ENCODE data around the gene SMAD9. TPM values are rescaled to one million over a fixed set of nuclear protein-coding genes. Genes with fewer than 3 reads are reported as not detected.

The SMAD9 gene
- total RNA-seq, 4 donors from 2014 or later, result 0.98 to 4.1 (median 2.1) TPM

GRCh38 chr13:36921631-36922301 is 1.7 kb upstream of the SMAD9 start:
- no peak for DNase-seq (ENCODE audit: low spot score in 2 of 2)
- no peak overlapping the region for H3K4me3 ChIP-seq
- WGBS, result 68% methylated on average over 10 of the region's 10 CpGs
- H3K27me3 ChIP-seq, result no peaks in the 10 kb centered on the region
- no peak overlapping the region for H3K27ac ChIP-seq
- H3K4me1 ChIP-seq, result peaks cover 8% of the 10 kb centered on the region
- H3K36me3 ChIP-seq, result no peaks in the 10 kb centered on the region
- TF ChIP-seq POLR2AphosphoS5 (IDR thresholded peaks at IDR 0.05), result no peak
- no peak for TF ChIP-seq EP300 (IDR thresholded peaks at IDR 0.05)
- TF ChIP-seq CTCF (IDR thresholded peaks at IDR 0.05), result no peak
- TF ChIP-seq POLR2A (IDR thresholded peaks at IDR 0.05), result no peak
- no peaks in the 10 kb centered on the region for H3K9me3 ChIP-seq

GRCh38 chr13:36920616-36921185 is 663 bp upstream of the SMAD9 start:
- WGBS, result 54% methylated on average over 9 of the region's 9 CpGs

GRCh38 chr13:36919171-36919832 is 736 bp downstream of the SMAD9 start:
- H3K27ac ChIP-seq, result peak overlapping the region; percentile 46
- DNase-seq (ENCODE audit: low spot score in 2 of 2), result no peak
- no peaks in the 10 kb centered on the region for H3K36me3 ChIP-seq
- no peaks in the 10 kb centered on the region for H3K27me3 ChIP-seq
- peaks cover 8% of the 10 kb centered on the region for H3K4me1 ChIP-seq
- peak overlapping the region; percentile 74 for H3K4me3 ChIP-seq
- no peaks in the 10 kb centered on the region for H3K9me3 ChIP-seq
- TF ChIP-seq POLR2AphosphoS5 (IDR thresholded peaks at IDR 0.05) (no peak), EP300 (IDR thresholded peaks at IDR 0.05) (no peak), POLR2A (IDR thresholded peaks at IDR 0.05) (no peak), CTCF (IDR thresholded peaks at IDR 0.05) (no peak)
- under 1% methylated on average over 26 of the region's 51 CpGs for WGBS

More at GRCh38 chr13:36920616-36921185, 663 bp upstream of the SMAD9 start:
- Histone ChIP-seq H3K36me3 (no peaks in the 10 kb centered on the region), H3K27ac (peak overlapping the region; percentile 6), H3K4me1 (peaks cover 8% of the 10 kb centered on the region), H3K27me3 (no peaks in the 10 kb centered on the region), H3K9me3 (no peaks in the 10 kb centered on the region), H3K4me3 (peak overlapping the region; percentile 74)
- TF ChIP-seq POLR2A (IDR thresholded peaks at IDR 0.05), result no peak
- TF ChIP-seq POLR2AphosphoS5 (IDR thresholded peaks at IDR 0.05), result no peak
- no peak for TF ChIP-seq EP300 (IDR thresholded peaks at IDR 0.05)
- no peak for TF ChIP-seq CTCF (IDR thresholded peaks at IDR 0.05)
- no peak for DNase-seq (ENCODE audit: low spot score in 2 of 2)

GRCh38 chr13:36918246-36919131 is 1.5 kb downstream of the SMAD9 start:
- no peak for TF ChIP-seq POLR2A (IDR thresholded peaks at IDR 0.05)
- TF ChIP-seq POLR2AphosphoS5 (IDR thresholded peaks at IDR 0.05), result no peak
- TF ChIP-seq EP300 (IDR thresholded peaks at IDR 0.05), result no peak
- TF ChIP-seq CTCF (IDR thresholded peaks at IDR 0.05), result no peak
- H3K27ac ChIP-seq, result no peak overlapping the region
- no peak for DNase-seq (ENCODE audit: low spot score in 2 of 2)
- peaks cover 8% of the 10 kb centered on the region for H3K4me1 ChIP-seq
- WGBS, result 34% methylated on average over 12 of the region's 12 CpGs
- no peaks in the 10 kb centered on the region for H3K9me3 ChIP-seq
- no peaks in the 10 kb centered on the region for H3K27me3 ChIP-seq
- H3K4me3 ChIP-seq, result peak overlapping the region; percentile 74
- no peaks in the 10 kb centered on the region for H3K36me3 ChIP-seq
